Skeletal muscle cell (primary cell): ENCODE results near the gene BCAS4.
"Not testable (repeated sequence)": the region's sequence is repeated elsewhere in the genome, so short reads cannot be mapped to it uniquely, and the experiment has no call there.

Source experiments
- DNase-seq: peaks from one replicate; pipeline ENCODE4 v3.0.0-alpha.2; 2010; ENCODE audit warnings: low read depth
- H3K4me3 ChIP-seq: 2 replicates; pipeline ENCODE4 v1.5.1; 2011; ENCODE audit warnings: low read depth, mild to moderate bottlenecking, control low read depth, low read length, moderate library complexity

Gene BCAS4

DNA sequence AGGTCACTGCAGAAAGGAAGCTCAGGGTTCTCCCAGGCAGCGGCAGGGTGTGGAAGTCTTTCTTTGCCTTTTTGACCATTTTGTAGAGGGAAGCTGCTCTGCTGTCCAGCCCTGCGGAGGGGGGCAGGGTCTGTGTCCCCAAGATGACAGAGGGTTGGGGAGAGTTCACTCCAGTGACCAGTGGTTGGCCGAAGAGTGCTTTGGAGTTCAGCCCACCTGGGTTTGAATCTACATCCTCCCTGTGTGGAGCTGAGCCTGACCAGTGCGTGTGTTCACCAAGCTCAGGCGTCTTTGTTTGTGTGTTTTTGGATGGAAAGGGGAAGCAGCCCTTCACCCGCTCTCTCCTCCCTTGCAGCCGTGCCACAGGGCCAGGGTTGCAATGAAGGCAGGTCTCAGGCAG is 25.9 kb upstream of the BCAS4 start:
- not testable (repeated sequence) for DNase-seq, H3K4me3 ChIP-seq

DNA sequence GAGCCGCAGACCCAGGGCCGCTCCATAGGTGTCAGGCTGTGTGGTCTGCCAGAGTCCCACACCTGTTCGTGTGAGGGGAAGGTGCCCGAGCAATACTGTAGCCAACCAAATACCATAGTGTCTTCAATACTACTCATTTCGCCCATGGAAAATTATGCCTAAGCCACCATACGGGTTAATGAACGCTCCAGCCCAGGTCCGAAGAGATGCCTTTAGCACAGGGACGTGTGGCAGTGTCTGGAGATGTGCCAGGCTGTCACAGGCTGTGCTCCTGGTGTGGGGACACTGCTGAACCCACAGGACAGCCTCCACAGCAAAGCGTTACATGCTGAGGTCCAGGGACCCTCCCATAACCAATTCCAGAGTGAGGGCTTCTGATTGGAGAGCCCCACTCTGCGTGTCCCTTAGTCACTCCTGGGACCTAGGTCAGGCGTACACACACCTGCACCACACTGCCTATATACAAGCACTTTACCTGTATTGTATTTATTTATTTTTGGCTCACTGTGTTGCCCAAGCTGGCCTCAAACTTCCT is 25.2 kb upstream of the BCAS4 start:
- not testable (repeated sequence) for DNase-seq, H3K4me3 ChIP-seq

DNA sequence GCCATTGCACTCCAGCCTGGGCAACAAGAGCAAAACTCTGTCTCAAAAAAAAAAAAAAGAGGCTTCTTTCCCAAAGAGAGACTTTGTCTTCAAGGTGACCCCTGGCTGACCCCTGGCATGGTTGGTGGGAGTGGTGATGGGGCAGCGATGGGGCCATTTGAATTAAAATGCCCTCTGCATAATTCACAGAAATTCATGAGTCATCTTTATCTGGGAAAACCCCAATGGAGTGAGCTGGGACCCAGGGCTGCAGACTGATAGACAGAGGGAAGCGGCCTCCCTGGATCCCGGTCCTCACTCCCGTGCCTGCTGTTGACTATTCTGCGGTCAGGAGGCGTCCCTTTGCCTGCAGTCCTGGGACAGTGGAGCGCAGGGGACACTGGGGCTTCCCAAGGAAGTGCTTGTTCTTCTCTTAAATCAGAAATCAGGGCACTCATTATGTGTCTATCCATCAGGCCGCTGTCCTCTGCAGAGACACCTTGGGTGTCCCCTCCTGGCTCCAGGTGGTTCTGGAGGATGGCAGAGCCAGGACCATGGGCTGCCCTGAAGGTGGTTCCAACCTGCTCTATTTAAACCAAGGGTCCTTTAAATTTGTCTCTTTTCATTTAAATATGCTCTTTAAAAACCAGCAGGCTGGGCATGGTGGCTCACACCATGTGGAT is 23.3 kb upstream of the BCAS4 start:
- DNase-seq, result not testable (repeated sequence)

DNA sequence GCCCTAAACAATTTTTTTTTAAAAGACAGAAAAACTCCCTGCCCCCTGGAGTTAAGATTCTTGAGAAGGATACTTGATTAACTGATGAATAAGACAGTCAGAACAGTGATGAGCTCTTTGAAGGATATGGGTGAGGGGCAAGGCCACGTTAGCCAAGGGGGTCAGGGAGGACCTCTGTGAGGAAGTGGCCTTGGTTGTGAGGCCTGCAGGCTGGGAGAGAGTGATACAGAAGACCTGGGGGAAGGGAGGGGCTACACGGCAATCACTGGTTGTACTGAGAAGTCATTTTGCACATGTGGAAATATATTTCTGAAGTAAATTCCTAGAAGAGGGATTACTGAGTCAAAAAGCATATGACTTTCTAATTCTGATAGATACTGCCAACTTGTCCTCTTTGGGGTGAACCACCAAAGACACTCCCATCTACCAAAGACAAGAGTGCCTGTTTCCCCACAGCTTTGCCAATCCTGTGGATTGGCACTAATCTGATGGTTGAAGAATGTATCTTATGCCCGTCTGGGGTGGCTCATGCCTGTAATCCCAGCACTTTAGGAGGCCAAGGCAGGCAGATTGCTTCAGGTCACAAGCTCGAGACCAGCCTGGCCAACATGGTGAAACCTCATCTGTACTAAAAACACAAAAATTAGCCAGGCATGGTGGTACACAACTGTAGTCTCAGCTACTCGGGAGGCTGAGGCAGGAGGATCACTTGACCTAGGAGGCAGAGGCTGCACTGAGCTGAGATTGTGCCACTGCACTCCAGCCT is 22.3 kb upstream of the BCAS4 start:
- DNase-seq, result no peak
- no peak overlapping the region for H3K4me3 ChIP-seq

More for the DNA sequence above, 23.3 kb upstream of the BCAS4 start:
- H3K4me3 ChIP-seq, result not testable (repeated sequence)

DNA sequence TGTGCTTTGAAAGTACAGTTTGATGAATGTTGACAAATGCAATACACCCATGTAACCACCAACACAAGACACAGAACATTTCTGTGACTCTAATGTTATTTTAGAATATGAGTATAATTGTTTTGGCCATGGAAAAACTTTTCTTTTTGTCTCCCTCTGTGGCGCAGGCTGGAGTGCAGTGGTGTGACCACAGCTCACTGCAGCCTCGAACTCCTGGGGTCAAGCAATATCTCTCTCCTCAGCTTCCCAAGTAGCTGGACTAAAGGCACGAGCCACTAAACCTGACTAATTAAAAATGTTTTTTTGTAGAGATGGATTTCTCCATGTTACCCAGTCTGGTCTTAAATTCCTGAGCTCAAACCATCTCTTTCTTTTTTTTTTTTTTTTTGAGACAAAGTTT is 20.3 kb upstream of the BCAS4 start:
- DNase-seq, result no peak
- H3K4me3 ChIP-seq, result no peak overlapping the region

DNA sequence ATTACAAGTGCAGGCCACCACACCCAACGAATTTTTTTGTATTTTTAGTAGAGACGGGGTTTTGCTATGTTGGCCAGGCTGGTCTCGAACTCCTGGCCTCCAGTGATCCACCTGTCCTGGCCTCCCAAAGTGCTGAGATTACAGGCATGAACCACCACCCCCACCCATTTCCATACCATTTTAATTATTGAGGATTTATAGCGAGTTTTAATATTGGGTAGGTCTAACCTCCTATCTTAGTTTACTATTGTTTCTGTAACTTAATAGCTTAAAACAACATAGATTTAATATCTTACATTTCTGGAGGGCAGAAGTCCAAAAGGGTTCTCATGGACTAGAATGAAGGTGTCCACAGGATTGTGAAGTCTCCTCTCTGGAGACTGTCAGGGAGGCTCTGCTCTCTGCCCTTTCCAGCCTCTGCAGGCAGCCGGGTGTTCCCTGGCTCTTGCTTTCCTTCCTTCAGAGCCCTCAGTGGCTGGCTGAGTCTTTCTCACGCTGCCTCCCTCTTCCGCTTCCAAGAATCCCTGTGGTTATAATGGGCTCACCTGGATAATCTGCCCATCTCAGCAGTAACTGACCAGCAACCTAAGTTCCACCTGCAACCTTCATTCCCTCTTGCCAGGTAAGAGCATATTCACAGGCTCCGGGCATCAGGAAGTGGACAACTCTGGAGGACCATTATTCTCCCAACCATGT is 18.6 kb upstream of the BCAS4 start:
- no peak overlapping the region for H3K4me3 ChIP-seq
- no peak for DNase-seq

DNA sequence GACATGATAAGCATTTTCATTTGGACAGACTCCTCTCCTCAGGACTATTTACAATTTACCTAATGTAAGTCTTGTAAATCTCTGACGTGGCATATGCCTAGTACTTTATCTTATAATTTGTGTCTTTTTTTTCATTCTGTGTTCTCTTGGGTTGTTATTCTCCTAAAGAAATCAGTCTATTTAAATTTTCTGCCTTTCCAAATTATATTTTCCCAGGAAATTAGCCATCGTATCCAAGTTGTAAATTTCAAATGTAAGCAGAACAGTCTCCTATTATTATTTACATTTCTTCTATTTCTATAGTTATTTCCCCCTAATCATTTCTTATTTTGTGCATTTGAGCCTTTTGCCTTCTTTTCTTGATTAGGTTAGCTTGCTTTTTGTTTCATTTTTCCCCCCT is 17.5 kb upstream of the BCAS4 start:
- no peak for DNase-seq
- H3K4me3 ChIP-seq, result no peak overlapping the region

DNA sequence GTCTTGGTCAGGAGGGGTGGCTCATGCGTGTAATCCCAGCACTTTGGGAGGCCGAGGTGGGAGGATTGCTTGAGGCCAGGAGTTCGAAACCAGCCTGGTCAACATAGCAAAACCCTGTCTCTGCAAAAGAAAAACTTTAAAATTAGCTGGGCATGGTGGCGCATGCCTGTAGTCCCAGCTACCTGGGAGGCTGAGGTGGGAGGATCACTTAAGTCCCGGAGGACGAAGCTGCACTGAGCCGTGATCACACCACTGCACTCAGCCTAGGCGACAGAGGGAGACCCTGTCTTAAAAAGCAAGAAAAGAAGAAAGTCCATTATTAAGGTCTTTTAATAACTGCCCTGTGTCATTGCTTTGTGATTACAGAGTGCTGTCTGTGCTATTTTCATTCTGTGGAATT is 15.9 kb upstream of the BCAS4 start:
- H3K4me3 ChIP-seq, DNase-seq: not testable (repeated sequence)

DNA sequence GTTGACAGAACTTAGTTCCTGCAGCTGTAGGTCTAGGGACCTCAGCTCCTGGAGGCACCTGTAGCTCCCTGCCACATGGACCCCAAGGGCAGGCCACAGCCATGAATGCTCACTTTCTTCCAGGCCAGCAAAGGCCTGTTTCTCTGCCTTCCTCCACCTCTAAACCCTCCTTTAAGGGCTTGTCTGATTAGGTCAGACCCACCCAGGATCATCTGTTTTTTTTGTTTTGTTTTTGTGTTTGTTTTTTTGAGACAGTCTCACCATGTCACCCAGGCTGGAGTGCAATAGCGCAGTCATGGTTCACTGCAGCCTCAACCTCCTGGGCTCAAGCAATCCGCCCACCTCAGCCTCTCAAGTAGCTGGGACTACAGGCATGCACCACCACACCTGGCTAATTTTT is 11.5 kb upstream of the BCAS4 start:
- DNase-seq, result no peak
- no peak overlapping the region for H3K4me3 ChIP-seq

DNA sequence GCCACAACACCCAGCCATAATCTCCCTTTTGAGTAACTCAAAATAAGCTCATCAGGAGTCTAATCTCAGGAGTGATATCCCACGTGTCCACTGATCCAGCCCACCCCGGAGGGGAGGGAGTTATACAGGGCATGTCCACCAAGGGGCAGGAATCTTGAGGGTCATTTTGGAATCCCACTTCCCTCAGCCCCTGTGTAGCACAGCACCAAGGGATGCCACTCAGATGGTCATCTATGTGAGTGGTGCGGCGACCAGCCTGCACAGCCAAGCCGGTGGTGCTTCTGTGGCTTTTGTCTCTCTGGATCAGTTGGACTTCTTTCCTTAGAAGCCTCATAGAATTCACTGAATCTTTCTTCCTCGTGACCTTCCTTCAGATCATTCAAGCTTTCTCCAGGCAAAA is 11.0 kb upstream of the BCAS4 start:
- H3K4me3 ChIP-seq, result no peak overlapping the region
- DNase-seq, result no peak

DNA sequence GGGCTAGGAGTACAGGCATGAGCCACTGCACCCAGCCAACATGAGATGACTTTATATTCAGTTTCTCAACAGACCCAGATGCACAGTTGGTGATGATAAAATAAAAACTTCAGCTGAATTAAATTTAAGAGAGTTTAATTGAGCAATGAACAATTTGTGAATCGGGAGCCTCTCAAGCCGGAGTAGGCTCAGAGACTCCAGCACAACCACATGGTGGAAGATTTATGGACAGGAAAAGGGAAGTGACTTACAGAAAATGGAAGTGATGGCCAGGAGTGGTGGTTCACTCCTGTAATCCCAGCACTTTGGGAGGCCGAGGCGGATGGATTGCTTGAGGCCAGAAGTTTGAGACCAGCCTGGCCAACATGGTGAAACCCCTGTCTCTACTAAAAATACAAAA is 10.4 kb upstream of the BCAS4 start:
- no peak for DNase-seq
- no peak overlapping the region for H3K4me3 ChIP-seq

DNA sequence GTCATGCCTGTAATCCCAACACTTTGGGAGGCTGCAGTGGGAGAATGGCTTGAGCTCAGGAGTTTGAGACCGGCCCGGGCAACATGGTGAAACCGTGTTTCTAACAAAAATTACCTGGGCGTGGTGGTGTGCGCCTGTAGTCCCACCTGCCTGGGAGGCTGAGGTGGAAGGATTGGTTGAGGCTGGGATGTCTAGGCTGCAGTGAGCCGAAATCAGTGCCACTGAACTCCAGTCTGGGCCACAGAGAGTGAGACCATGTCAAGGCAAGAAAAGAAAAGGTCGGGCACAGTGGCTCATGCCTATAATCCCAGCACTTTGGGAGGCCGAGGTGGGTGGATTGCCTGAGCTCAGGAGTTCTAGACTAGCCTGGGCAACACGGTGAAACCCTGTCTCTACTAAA is 8.2 kb upstream of the BCAS4 start:
- no peak overlapping the region for H3K4me3 ChIP-seq
- no peak for DNase-seq

DNA sequence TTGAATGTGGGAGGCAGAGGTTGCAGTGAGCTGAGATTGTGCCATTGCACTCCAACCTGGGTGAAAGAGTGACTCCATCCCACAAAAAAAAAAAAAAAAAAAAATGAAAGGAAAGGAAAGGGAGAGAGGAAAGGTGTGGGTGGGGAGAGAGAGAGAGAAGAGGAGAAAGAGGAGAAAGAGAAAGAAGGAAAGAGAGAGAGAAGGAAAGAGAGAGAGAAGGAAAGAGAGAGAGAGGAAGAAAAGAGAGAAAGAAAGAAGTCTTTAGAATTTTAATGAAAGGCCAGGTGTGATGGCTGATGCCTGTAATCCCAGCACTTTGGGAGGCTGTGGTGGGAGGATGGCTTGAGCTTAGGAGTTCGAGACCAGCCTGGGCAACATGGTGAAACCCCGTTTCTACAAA is 7.7 kb upstream of the BCAS4 start:
- DNase-seq, result no peak
- no peak overlapping the region for H3K4me3 ChIP-seq

DNA sequence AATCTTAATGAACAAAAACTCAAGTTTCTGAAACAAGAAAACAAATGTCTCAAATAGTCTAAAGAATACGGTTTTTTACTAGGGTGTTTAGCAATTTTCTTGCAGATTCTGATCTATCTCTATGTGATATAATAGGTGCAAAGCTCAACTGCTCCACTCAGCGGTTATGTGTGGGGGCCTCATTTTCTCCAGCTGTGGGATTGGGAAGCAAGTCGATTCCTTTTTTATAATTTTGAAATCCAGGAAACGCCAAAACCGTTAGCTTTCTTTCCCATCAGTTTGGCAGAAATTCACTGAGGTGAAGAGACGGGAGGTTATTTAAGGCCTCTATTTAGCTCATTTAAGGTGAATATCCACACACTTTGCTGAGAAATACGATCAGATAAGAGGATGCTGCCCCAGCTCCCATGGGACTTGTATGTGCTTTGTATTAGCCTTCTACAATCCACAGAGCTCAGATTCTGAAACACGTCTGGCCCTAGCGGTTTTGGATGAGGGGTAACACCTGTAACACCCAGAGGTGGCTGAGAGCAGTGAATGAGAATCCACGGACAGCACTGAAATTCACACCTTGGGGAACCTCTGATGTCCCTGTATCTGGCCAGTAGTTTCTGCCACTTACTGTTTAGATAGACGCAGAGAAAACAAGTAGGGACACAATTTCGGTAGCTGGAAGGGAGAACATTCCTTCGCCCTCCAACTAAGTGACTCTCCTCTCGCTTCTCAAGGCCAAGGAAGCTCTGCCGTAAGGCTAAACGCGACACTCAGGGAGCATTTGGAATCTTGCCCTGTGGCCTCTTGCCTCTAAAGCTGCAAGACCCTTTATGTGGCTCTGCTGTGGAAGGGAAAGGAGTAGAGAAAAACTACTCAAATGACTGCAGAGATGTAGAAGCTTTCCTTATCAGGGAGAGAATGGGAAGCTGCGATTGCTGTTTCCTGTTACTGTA is 6.5 kb upstream of the BCAS4 start:
- H3K4me3 ChIP-seq, result no peak overlapping the region
- DNase-seq, result peak; percentile 51

DNA sequence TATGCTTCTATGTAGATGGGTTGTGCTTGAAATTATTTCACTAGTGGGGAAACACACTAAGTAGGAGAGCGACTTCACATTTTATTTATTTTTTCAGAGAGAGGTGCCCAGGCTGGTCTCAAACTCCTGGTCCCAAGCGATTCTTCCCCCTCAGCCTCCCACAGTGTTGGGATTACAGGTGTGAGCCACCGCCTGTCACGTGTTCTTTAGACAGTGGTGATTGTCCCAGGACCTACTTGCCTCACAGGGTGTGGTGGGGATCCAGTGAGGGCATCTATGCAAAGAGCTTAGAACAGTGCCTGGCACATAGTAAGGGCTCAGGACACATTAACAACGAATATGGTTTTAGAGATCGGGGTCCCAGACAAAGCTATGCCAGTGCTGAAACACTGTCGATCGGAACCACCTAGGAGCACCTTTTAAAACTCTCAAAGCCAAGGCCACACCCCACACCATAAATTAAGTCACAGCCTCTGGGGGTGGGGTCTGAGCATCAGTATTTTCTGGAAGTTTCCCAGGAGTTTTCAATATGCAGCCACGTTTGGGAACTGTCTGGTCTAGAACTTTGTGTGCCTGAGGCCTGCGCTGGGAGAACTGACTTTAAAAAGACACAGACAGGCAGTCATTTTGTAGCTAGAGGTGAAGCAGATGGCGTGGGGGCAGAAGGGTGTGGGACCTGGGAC is 4.8 kb upstream of the BCAS4 start:
- no peak overlapping the region for H3K4me3 ChIP-seq
- DNase-seq, result no peak

DNA sequence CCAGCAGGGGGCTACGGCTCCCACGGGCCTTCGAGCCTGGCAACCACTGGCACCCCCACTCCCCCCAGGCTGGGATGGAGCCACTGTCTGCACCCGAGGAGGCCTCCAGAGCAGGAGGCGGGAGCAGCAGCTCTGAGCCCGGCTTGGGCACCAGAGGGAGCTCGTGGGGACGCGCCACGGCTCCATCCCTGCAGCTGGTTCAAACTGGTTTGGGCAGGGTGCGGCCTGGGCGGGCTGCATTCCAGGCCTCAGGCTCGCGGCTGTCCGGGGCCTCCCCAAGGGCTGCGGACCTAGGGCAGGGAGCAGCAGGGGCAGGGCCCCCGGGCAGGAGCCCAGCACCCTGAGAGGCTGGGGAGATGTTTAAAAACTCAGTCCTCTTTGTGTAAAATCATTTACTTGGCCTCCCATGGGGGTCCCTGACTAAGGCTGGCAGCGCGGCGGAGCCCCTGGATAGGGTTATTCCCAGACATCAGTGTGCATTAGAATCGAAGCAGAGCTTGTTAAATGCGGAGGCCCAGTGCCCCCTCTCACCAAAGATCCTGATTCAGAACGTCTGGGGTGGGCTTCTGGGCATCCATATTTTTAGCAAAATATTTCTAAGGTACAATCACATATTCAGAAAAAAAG is 4.1 kb upstream of the BCAS4 start:
- no peak overlapping the region for H3K4me3 ChIP-seq
- peak; percentile 50 for DNase-seq

DNA sequence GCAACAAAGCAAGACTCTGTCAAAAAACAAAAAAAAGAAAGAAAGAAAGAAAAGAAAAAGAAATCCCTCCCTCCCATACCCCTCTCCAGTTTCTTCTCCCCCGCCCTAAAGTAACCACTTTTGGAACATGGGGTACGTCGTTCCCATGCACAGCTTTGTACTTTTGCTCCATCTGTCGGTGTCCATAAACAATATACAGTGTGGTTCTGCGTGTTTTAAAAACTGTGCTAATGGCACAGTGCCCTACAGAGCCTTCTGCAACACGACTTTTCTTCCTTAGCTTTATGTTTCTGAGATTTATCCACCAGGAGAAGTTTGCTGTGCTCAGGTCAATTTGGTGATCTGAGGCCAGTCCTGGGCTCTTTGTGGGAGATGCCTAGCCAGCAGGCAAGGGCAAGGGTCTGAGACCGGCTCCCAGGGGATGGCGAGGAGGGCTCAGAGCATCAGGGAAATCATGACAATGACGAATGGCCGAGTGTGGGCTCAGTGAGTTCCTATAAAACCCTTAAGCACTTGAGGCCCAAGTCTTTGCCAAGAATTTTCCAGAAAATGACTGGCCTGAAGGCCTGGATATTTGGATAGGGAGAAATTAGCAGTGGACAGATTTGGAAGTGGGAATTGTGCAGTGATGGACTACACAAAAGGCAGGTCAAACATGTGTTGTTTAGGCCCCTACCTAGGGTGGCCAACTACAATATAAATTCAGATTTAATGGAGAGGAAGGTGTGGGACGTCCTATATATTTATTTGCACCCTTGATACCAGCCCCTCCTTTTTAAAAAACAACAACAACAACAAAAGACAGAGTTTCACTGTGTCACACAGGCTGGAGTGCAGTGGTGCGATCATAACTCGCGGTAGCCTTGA is 1.9 kb upstream of the BCAS4 start:
- H3K4me3 ChIP-seq, result no peak overlapping the region
- peak; percentile 12 for DNase-seq
